Glutamatergic neuron (in vitro differentiated cells): ENCODE data around the gene LDLRAP1. TPM values are rescaled to one million over a fixed set of nuclear protein-coding genes. Genes with fewer than 3 reads are reported as not detected.

Experiments
- DNase-seq: peaks from one replicate; pipeline ENCODE4 v3.0.0; 2022
- H3K27ac Mint-ChIP-seq: one replicate; pipeline ENCODE4 v1.8.0; 2020; ENCODE audit warnings: mild to moderate bottlenecking, mixed read lengths, inconsistent platforms; ENCODE audit not compliant: unreplicated experiment
- H3K27me3 Mint-ChIP-seq: one replicate; pipeline ENCODE4 v1.8.0; 2020; ENCODE audit warnings: mild to moderate bottlenecking, moderate library complexity, mixed read lengths, inconsistent platforms; ENCODE audit not compliant: unreplicated experiment
- H3K36me3 Mint-ChIP-seq: one replicate; pipeline ENCODE4 v1.8.0; 2020; ENCODE audit warnings: mild to moderate bottlenecking, mixed read lengths, inconsistent platforms; ENCODE audit not compliant: unreplicated experiment
- H3K4me1 Mint-ChIP-seq: one replicate; pipeline ENCODE4 v1.8.0; 2020; ENCODE audit warnings: mild to moderate bottlenecking, low read depth, mixed read lengths, inconsistent platforms; ENCODE audit not compliant: unreplicated experiment
- H3K4me3 Mint-ChIP-seq: one replicate; pipeline ENCODE4 v1.8.0; 2020; ENCODE audit warnings: mild to moderate bottlenecking, mixed read lengths, inconsistent platforms; ENCODE audit not compliant: unreplicated experiment
- H3K9me3 Mint-ChIP-seq: one replicate; pipeline ENCODE4 v1.8.0; 2020; ENCODE audit warnings: mild to moderate bottlenecking, moderate library complexity, mixed read lengths, inconsistent platforms; ENCODE audit not compliant: unreplicated experiment
- CTCF ChIP-seq: fragments of 200-600 bp; sonication (generic); IDR thresholded peaks from one replicate; pipeline ENCODE4 v1.5.0; 2021; ENCODE audit not compliant: partially characterized antibody, unreplicated experiment
- total RNA-seq: library from RNA; stranded (reverse); fragmentation: NEBNext Ultra II Directional; extraction: Animal tissue kit (Norgen Biotek cat#: 25700); gene quantifications from one replicate; pipeline ENCODE4 v1.2.1, GENCODE V29; 2021; ENCODE audit not compliant: unreplicated experiment

Gene LDLRAP1
- total RNA-seq, 1 donor from 2014 or later, result 2.4 TPM

- Mint-ChIP-seq H3K9me3 (peaks cover 9% of the 10 kb centered on the region), H3K36me3 (no peaks in the 10 kb centered on the region), H3K27me3 (peaks cover 11% of the 10 kb centered on the region), H3K27ac (no peak overlapping the region), H3K4me3 (no peak overlapping the region), H3K4me1 (peaks cover 3% of the 10 kb centered on the region)
- no peak for TF ChIP-seq CTCF
- no peak for DNase-seq
Observed at GRCh38 chr1:25614501-25615171, 71.2 kb downstream of the LDLRAP1 start.

- Mint-ChIP-seq H3K36me3 (no peaks in the 10 kb centered on the region), H3K27ac (no peak overlapping the region), H3K27me3 (peaks cover 12% of the 10 kb centered on the region), H3K4me3 (no peak overlapping the region), H3K4me1 (peaks cover 3% of the 10 kb centered on the region), H3K9me3 (peaks cover 9% of the 10 kb centered on the region)
- no peak for DNase-seq
- TF ChIP-seq CTCF, result no peak
Observed at GRCh38 chr1:25615172-25615541, 71.8 kb downstream of the LDLRAP1 start.

- Mint-ChIP-seq H3K27ac (peak overlapping the region; percentile 15), H3K9me3 (peaks cover 9% of the 10 kb centered on the region), H3K4me1 (peaks cover 6% of the 10 kb centered on the region), H3K4me3 (peak overlapping the region; percentile 86), H3K36me3 (no peaks in the 10 kb centered on the region), H3K27me3 (peaks cover 12% of the 10 kb centered on the region)
- no peak for DNase-seq
- TF ChIP-seq CTCF, result no peak
Observed at GRCh38 chr1:25615563-25616094, 72.2 kb downstream of the LDLRAP1 start.

- H3K9me3 Mint-ChIP-seq, result peaks cover 9% of the 10 kb centered on the region
- no peaks in the 10 kb centered on the region for H3K36me3 Mint-ChIP-seq
- TF ChIP-seq CTCF, result peak; percentile 37
- H3K4me3 Mint-ChIP-seq, result peak within 1 kb of the TSS; percentile 86
- DNase-seq, result peak; percentile 97
- H3K27ac Mint-ChIP-seq, result peak within 1 kb of the TSS; percentile 15
- peaks cover 6% of the 10 kb centered on the region for H3K4me1 Mint-ChIP-seq
- H3K27me3 Mint-ChIP-seq, result peaks cover 12% of the 10 kb centered on the region
Observed at GRCh38 chr1:25616095-25616986, 72.9 kb downstream of the LDLRAP1 start, which contains the start of gene MAN1C1. Gene MAN1C1, plus strand, starts transcription at chr1:25616791. Its CDS starts 1,007 bp downstream, at chr1:25617798.
